GM06990 (cell line): ENCODE measurements around the gene LY9.

Experiments
- DNase-seq: peaks from one replicate; pipeline ENCODE4 v3.0.0-alpha.2; 2011; ENCODE audit not compliant: insufficient read length; ENCODE audit errors: extremely low read depth
- H3K27me3 ChIP-seq: replicated peaks from 2 replicates; pipeline ENCODE4 v1.6.0; 2011; ENCODE audit warnings: low read length; ENCODE audit not compliant: control insufficient read depth, insufficient read depth
- H3K36me3 ChIP-seq: 2 replicates; pipeline ENCODE4 v1.5.1; 2011; ENCODE audit warnings: low read length; ENCODE audit not compliant: control insufficient read depth, insufficient read depth
- H3K4me3 ChIP-seq: replicated peaks from 2 replicates; pipeline ENCODE4 v1.5.1; 2011; ENCODE audit warnings: low read depth, mild to moderate bottlenecking, control low read depth, low read length
- TF ChIP-seq, protein P1 (sequence below): IDR thresholded peaks from 2 replicates; pipeline ENCODE4 v1.5.1; 2011; ENCODE audit warnings: low read length, control low read depth, mild to moderate bottlenecking, inconsistent platforms; ENCODE audit not compliant: insufficient read depth, poor library complexity, severe bottlenecking

Gene LY9

DNA sequence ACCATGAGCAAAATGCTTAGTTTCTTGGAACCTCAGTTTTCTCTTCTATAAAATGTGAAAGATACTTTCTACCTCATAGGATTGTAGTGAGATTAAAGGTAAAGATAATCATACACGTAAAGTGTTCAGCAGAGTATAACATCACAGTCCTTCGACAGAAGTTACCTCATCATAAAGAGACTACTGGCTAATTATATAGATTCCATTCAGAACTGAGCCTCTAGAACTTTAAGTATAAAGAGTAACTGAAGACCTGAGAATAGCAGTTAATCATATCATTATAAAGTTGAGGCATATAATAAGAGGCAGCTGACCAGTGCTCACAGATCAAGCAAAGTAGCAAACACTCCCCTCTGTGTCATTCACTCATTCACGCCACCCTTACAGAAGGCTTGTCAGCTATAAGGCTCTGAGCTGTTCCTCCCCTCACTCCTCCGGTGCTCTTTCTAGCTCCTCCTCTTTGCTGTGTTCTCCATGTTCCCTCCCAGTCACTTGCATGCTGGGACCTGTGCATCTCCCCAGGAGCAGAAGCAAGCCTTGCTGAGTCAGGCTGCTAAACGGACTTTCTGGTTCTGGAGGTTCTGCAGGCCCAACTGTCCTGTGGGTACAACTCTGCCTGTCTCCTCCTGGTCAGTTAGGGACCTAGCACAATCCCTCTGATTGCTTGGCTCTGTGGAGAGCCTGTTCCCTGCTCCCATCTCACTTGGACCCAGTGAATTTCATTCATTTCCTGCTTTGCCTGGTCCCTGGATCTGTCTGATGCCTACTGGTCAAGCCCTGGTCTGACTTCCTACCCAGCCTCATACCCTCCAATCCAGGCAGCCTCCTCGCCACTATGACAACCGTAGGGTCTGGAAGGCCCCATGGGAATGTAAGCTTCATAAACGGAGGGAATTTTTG lies 28.3 kb upstream of the LY9 start:
- Histone ChIP-seq H3K4me3 (peak overlapping the region; percentile 52), H3K27me3 (no peaks in the 10 kb centered on the region), H3K36me3 (no peaks in the 10 kb centered on the region)
- TF ChIP-seq, protein P1, sequence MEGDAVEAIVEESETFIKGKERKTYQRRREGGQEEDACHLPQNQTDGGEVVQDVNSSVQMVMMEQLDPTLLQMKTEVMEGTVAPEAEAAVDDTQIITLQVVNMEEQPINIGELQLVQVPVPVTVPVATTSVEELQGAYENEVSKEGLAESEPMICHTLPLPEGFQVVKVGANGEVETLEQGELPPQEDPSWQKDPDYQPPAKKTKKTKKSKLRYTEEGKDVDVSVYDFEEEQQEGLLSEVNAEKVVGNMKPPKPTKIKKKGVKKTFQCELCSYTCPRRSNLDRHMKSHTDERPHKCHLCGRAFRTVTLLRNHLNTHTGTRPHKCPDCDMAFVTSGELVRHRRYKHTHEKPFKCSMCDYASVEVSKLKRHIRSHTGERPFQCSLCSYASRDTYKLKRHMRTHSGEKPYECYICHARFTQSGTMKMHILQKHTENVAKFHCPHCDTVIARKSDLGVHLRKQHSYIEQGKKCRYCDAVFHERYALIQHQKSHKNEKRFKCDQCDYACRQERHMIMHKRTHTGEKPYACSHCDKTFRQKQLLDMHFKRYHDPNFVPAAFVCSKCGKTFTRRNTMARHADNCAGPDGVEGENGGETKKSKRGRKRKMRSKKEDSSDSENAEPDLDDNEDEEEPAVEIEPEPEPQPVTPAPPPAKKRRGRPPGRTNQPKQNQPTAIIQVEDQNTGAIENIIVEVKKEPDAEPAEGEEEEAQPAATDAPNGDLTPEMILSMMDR, result no peak
- DNase-seq, result no peak

DNA sequence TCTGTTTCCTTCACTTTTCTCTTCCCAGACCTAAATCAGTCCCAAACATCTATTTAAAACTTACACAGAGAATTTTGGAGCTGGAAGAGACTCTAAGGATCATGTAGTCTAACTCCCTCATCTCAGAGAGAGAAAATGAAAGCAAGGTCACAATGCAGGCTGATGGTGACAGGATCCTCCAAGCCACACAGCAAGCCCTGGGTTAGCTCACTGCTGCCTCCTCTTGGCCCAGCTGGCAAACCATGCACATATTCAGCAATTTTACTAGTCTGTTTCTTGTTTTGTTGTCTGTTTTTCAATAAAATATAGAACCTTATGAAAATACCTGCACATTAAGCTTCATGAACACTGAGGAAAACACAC lies 27.7 kb upstream of the LY9 start:
- H3K27me3 ChIP-seq, result no peaks in the 10 kb centered on the region
- peak; percentile 51 for DNase-seq
- no peaks in the 10 kb centered on the region for H3K36me3 ChIP-seq
- TF ChIP-seq, protein P1, result peak; percentile 95
- H3K4me3 ChIP-seq, result peak overlapping the region; percentile 52

DNA sequence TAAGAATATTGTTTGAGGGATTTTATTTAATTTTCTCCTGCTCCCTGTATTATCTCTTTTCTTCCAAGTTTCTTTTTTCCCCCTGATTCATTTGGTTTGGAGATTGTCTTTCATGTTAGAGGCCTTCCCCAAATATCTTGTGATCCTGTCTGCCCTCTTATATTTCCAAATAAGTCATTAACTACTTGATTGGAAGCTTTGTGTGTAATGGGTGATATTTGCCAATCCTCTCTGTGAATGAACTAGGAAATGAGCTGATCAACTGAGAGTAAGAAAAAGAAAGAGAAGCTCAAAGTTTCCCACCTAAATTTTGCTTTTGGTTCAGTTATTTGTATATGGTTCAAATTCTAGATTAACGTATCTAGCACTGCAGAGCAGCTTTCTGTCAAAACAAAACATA lies 23.6 kb upstream of the LY9 start:
- no peak overlapping the region for H3K4me3 ChIP-seq
- H3K36me3 ChIP-seq, result no peaks in the 10 kb centered on the region
- no peak for DNase-seq
- H3K27me3 ChIP-seq, result no peaks in the 10 kb centered on the region
- TF ChIP-seq, protein P1, result no peak

DNA sequence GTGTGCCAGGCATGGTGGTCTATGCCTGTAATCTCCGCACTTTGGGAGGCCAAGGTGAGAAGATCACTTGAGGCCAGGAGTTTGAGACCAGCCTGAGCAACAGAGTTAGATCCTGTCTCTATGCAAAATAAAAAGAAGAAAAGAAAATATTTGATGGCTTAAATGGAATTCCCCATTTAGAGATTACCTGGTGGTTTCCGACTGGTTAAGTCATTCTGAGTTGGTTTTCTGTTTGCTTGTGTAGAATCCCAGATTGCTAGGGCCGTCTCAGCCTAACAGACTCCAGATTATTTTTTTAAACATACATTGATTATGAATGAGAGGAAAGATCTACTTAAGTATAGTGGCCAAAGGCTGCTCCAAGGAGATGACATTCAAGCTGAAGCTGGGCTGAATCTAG lies 22.9 kb upstream of the LY9 start:
- H3K36me3 ChIP-seq, result no peaks in the 10 kb centered on the region
- H3K27me3 ChIP-seq, result no peaks in the 10 kb centered on the region
- no peak for DNase-seq
- TF ChIP-seq, protein P1, result no peak
- H3K4me3 ChIP-seq, result no peak overlapping the region

DNA sequence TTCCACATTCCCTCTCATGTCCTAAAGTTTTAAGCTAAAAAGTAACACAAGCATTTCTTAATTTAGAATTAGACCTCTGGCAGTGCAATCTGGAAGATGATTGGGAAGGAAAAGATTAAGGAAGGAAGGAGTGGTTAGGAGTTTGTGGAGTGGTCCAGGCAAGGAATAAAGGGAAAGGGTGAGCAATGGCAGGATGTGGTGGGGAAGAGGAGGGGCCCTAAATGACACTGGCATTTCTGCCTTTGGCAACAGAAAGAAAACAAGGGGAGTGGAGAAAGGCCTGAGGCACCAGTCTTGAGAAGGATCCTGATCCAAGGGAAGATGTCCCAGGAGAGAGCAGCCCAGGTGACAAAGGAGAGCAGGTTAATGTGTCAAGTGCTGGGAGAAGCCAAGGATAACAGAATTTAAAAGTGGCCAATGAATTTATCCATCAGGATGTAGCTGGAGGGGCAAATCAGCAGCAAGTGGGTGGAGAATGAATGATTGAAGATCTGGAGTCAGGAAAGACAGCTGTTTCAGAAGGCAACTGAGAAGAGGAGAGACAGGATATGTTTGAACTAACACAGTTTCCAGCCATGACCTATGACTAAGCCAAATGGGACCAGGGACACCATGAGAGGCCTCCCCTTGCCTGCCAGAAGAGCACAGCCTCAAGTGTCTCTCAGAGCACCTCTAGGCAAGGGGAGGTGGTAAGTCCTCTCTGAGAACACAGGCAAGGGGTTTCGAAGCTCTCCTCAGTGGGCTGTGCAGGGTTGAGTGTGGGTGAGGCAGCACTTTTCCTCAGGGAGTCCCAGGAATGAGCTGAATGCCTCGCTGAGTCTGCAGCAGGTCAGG lies 20.9 kb upstream of the LY9 start:
- TF ChIP-seq, protein P1, result no peak
- no peaks in the 10 kb centered on the region for H3K36me3 ChIP-seq
- no peak for DNase-seq
- H3K4me3 ChIP-seq, result no peak overlapping the region
- no peaks in the 10 kb centered on the region for H3K27me3 ChIP-seq
